ENCODE measurements around the gene TMEFF2. TPM values are rescaled to one million over a fixed set of nuclear protein-coding genes. Genes with fewer than 3 reads are reported as not detected.

TMEFF2 gene
- total and polyA plus RNA-seq, 10 of the 15 experiments (the other 5 are each of a cell fraction or from before 2014, with no cell fraction given): not detected

DNA sequence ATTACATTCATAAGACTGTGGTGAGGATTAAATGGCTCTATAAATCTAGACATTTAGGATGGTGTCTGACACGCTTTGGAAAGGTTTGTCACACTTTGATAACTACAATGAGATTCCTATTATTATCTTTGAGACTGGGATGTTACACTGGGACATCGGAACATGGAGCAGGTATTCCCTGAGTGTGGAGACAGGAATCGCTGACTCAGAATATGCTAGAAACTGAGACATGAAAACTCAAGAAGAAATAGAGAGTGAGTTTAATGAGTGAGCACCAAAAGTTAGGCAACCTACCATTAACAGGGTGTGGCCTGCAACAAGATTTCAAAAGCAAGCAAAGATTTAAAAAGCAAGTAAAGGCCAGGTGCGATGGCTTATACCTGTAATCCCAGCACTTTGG is 145.4 kb downstream of the TMEFF2 start:
- no peaks in the 10 kb centered on the region for H3K4me1 ChIP-seq (ENCODE audit: control insufficient read depth, insufficient read depth, low read length)
- TF ChIP-seq JUNB (IDR thresholded peaks at IDR 0.05) (no peak), POLR2AphosphoS5 (IDR thresholded peaks at IDR 0.05; ENCODE audit: low read length) (no peak), KLF5 (IDR thresholded peaks at IDR 0.05; ENCODE audit: partially characterized antibody) (no peak)
- H3K9me3 ChIP-seq (replicated peaks; ENCODE audit: control insufficient read depth, insufficient read depth, low read length): no peaks in the 10 kb centered on the region
- no peak overlapping the region for H3K27ac ChIP-seq (ENCODE audit: control insufficient read depth, insufficient read depth)
- CTCF ChIA-PET: no interaction called here
- in situ Hi-C loops (cut with MboI) (no loop called here), intact Hi-C loops (cut with micrococcal nuclease; ENCODE audit: unreplicated experiment) (no loop called here)
- H3K9ac ChIP-seq (ENCODE audit: control insufficient read depth, insufficient read depth, low read length): no peak overlapping the region
- DNase-seq (ENCODE audit: low read depth, low spot score): no peak
- no peak for FAIRE-seq
- H3K79me2 ChIP-seq (ENCODE audit: control insufficient read depth, insufficient read depth, low read length): no peaks in the 10 kb centered on the region
- SMC1A ChIA-PET (ENCODE audit: uncharacterized antibody, unreplicated experiment): no interaction called here
- no peaks in the 10 kb centered on the region for H3K36me3 ChIP-seq (ENCODE audit: control insufficient read depth in 2 of 2, insufficient read depth in 2 of 2, low read length in 1 of 2)
- H3K4me2 ChIP-seq (ENCODE audit: control insufficient read depth, insufficient read depth): no peak overlapping the region
- H4K20me1 ChIP-seq (ENCODE audit: control insufficient read depth, insufficient read depth): no peaks in the 10 kb centered on the region
- ATAC-seq: no peak
- H3K27me3 ChIP-seq (replicated peaks in 1 of 2; ENCODE audit: control insufficient read depth in 2 of 2, insufficient read depth in 2 of 2, low read length in 1 of 2): no peaks in the 10 kb centered on the region
- RAD21 ChIA-PET (ENCODE audit: unreplicated experiment): no interaction called here
- BruUV-seq (replicated peaks): no TSS peak
- WGBS (ENCODE audit: insufficient coverage, insufficient replicate concordance, low lambda C conversion rate, missing lambda C conversion rate): 37% methylated on average over 4 of the region's 4 CpGs
- H2AFZ ChIP-seq (ENCODE audit: control insufficient read depth, low read depth, low read length): no peak overlapping the region
- POLR2A ChIA-PET: no interaction called here
- no peak overlapping the region for H3K4me3 ChIP-seq

- RAD21 ChIA-PET (ENCODE audit: unreplicated experiment): interaction anchor here (0.6 kb wide), 1 partner anchor 117 kb away, joined by 4 read pairs; no protein-coding TSS in a partner anchor
- Histone ChIP-seq H2AFZ (ENCODE audit: control insufficient read depth, low read depth, low read length) (no peak overlapping the region), H3K27ac (ENCODE audit: control insufficient read depth, insufficient read depth) (no peak overlapping the region), H3K9me3 (replicated peaks; ENCODE audit: control insufficient read depth, insufficient read depth, low read length) (no peaks in the 10 kb centered on the region), H3K9ac (ENCODE audit: control insufficient read depth, insufficient read depth, low read length) (no peak overlapping the region), H3K27me3 (replicated peaks in 1 of 2; ENCODE audit: control insufficient read depth in 2 of 2, insufficient read depth in 2 of 2, low read length in 1 of 2) (no peaks in the 10 kb centered on the region), H3K4me3 (no peak overlapping the region), H3K4me2 (ENCODE audit: control insufficient read depth, insufficient read depth) (no peak overlapping the region), H3K36me3 (ENCODE audit: control insufficient read depth in 2 of 2, insufficient read depth in 2 of 2, low read length in 1 of 2) (no peaks in the 10 kb centered on the region), H4K20me1 (ENCODE audit: control insufficient read depth, insufficient read depth) (no peaks in the 10 kb centered on the region), H3K79me2 (ENCODE audit: control insufficient read depth, insufficient read depth, low read length) (no peaks in the 10 kb centered on the region), H3K4me1 (ENCODE audit: control insufficient read depth, insufficient read depth, low read length) (no peaks in the 10 kb centered on the region)
- in situ Hi-C loops (cut with MboI) (no loop called here), intact Hi-C loops (cut with micrococcal nuclease; ENCODE audit: unreplicated experiment) (no loop called here)
- DNase-seq (ENCODE audit: low read depth, low spot score): no peak
- no peak for FAIRE-seq
- 2% methylated on average over 2 of the region's 2 CpGs for WGBS (ENCODE audit: insufficient coverage, insufficient replicate concordance, low lambda C conversion rate, missing lambda C conversion rate)
- no peak for ATAC-seq
- POLR2A ChIA-PET: interaction anchor here (0.7 kb wide), 1 partner anchor 35 kb away, joined by 3 read pairs; no protein-coding TSS in a partner anchor
- no TSS peak for BruUV-seq (replicated peaks)
- CTCF ChIA-PET: interaction anchor here (0.8 to 0.9 kb wide), 2 partner anchors 47 to 182 kb away, joined by 3 read pairs; no protein-coding TSS in a partner anchor
- SMC1A ChIA-PET (ENCODE audit: uncharacterized antibody, unreplicated experiment): interaction anchor here (0.9 to 1.3 kb wide), 2 partner anchors 116 to 177 kb away, joined by 3 to 4 read pairs; no protein-coding TSS in a partner anchor
- TF ChIP-seq NR2C2 (IDR thresholded peaks at IDR 0.05; ENCODE audit: borderline replicate concordance, control insufficient read depth, insufficient read length, low read depth) (no peak), IRF3 (IDR thresholded peaks at IDR 0.05) (no peak), FOXM1 (IDR thresholded peaks at IDR 0.05; ENCODE audit: low read depth, low read length) (no peak), TCF7 (IDR thresholded peaks at IDR 0.05; ENCODE audit: borderline replicate concordance) (no peak), PAX5 (IDR thresholded peaks at IDR 0.05; ENCODE audit: borderline replicate concordance, low read depth, low read length) (no peak), SREBF1 (IDR thresholded peaks at IDR 0.05; ENCODE audit: low read length) (no peak), USF2 (IDR thresholded peaks at IDR 0.05; ENCODE audit: borderline replicate concordance, low read depth, low read length) (no peak), STAT3 (IDR thresholded peaks at IDR 0.05; ENCODE audit: low read depth, low read length) (no peak), MEF2B (IDR thresholded peaks at IDR 0.05; ENCODE audit: partially characterized antibody, poor library complexity, severe bottlenecking) (no peak), HDAC2 (IDR thresholded peaks at IDR 0.05) (no peak), HDAC6 (IDR thresholded peaks at IDR 0.05; ENCODE audit: unreplicated experiment) (no peak)
- TF ChIP-seq, protein P1, sequence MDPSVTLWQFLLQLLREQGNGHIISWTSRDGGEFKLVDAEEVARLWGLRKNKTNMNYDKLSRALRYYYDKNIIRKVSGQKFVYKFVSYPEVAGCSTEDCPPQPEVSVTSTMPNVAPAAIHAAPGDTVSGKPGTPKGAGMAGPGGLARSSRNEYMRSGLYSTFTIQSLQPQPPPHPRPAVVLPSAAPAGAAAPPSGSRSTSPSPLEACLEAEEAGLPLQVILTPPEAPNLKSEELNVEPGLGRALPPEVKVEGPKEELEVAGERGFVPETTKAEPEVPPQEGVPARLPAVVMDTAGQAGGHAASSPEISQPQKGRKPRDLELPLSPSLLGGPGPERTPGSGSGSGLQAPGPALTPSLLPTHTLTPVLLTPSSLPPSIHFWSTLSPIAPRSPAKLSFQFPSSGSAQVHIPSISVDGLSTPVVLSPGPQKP (IDR thresholded peaks at IDR 0.05; ENCODE audit: low read depth, low read length): no peak
Observed at GRCh38 chr2:192047315-192048107, 147.2 kb downstream of the TMEFF2 start.
